WTC11 (cell line): ENCODE data around the gene SLC44A1. TPM values are rescaled to one million over a fixed set of nuclear protein-coding genes. Genes with fewer than 3 reads are reported as not detected.

Experiments used
- ATAC-seq: fragments of 200-7000 bp; cut with Tn5 transposase; 2 replicates; pipeline ENCODE4 v1.10.0; 2021; ENCODE audit warnings: mild to moderate bottlenecking, moderate library complexity
- CTCF ChIA-PET: fragments of 300-600 bp; sonication (Branson Sonifier 250); formaldehyde crosslinking; loops from one replicate; lab custom pipeline; 2021; ENCODE audit warnings: antibody characterized with exemption; lab: Charles Lee
- POLR2A ChIA-PET: fragments of 350-600 bp; sonication (Branson Sonifier 250); formaldehyde crosslinking; loops from one replicate; lab custom pipeline; 2021; ENCODE audit warnings: antibody characterized with exemption; lab: Charles Lee
- DNase-seq: peaks from one replicate; pipeline ENCODE4 v3.0.0; 2021; ENCODE audit warnings: low spot score
- H3K27ac Mint-ChIP-seq: 2 replicates; pipeline ENCODE4 v1.8.0; 2021; ENCODE audit warnings: mixed read lengths
- H3K27me3 Mint-ChIP-seq: 2 replicates; pipeline ENCODE4 v1.8.0; 2021; ENCODE audit warnings: low read depth, mild to moderate bottlenecking, moderate library complexity, mixed read lengths
- H3K36me3 Mint-ChIP-seq: 2 replicates; pipeline ENCODE4 v1.8.0; 2021; ENCODE audit warnings: mixed read lengths
- H3K4me1 Mint-ChIP-seq: 2 replicates; pipeline ENCODE4 v1.8.0; 2022; ENCODE audit warnings: mixed read lengths
- H3K4me3 Mint-ChIP-seq: 2 replicates; pipeline ENCODE4 v1.8.0; 2021; ENCODE audit warnings: mild to moderate bottlenecking, moderate library complexity, mixed read lengths
- H3K9me3 Mint-ChIP-seq: 2 replicates; pipeline ENCODE4 v1.8.0; 2021; ENCODE audit warnings: mixed read lengths
- ATF1 ChIP-seq: sonication (generic); formaldehyde crosslinking; IDR thresholded peaks from 2 replicates; pipeline ENCODE4 v1.8.1; 2023; ENCODE audit warnings: mild to moderate bottlenecking, moderate library complexity, missing genetic modification reagents
- ATF2 ChIP-seq: sonication (generic); formaldehyde crosslinking; IDR thresholded peaks from 2 replicates; pipeline ENCODE4 v1.8.1; 2022; ENCODE audit warnings: low read depth, missing genetic modification reagents, borderline replicate concordance
- ATF3 ChIP-seq: sonication (generic); formaldehyde crosslinking; conservative IDR thresholded peaks from 2 replicates; pipeline ENCODE4 v1.8.1; 2022; ENCODE audit warnings: mild to moderate bottlenecking, missing genetic modification reagents
- CREB1 ChIP-seq: sonication (generic); formaldehyde crosslinking; IDR thresholded peaks from 2 replicates; pipeline ENCODE4 v1.8.0; 2023; ENCODE audit warnings: mild to moderate bottlenecking, missing genetic modification reagents
- FOXJ3 ChIP-seq: sonication (generic); formaldehyde crosslinking; IDR thresholded peaks from 2 replicates; pipeline ENCODE4 v1.9.0; 2021; ENCODE audit warnings: missing genetic modification reagents, mild to moderate bottlenecking, borderline replicate concordance
- GABPB1 ChIP-seq: sonication (generic); formaldehyde crosslinking; IDR thresholded peaks from 2 replicates; pipeline ENCODE4 v1.8.1; 2023; ENCODE audit warnings: mild to moderate bottlenecking, missing genetic modification reagents
- GTF2I ChIP-seq: fragments of 250-450 bp; sonication (Bioruptor Pico); conservative IDR thresholded peaks from 2 replicates; pipeline ENCODE4 v1.4.0; 2021; ENCODE audit warnings: mild to moderate bottlenecking
- JAZF1 ChIP-seq: fragments of 250-450 bp; sonication (Bioruptor Pico); IDR thresholded peaks from 2 replicates; pipeline ENCODE4 v1.9.0; 2021; ENCODE audit warnings: moderate library complexity, mild to moderate bottlenecking, inconsistent platforms
- JUN ChIP-seq: sonication (generic); formaldehyde crosslinking; IDR thresholded peaks from 2 replicates; pipeline ENCODE4 v1.8.0; 2023; ENCODE audit warnings: mild to moderate bottlenecking, missing genetic modification reagents
- MXD4 ChIP-seq: fragments of 250-450 bp; sonication (Bioruptor Pico); IDR thresholded peaks from 2 replicates; pipeline ENCODE4 v1.8.0; 2021; ENCODE audit warnings: mild to moderate bottlenecking, moderate library complexity, borderline replicate concordance
- NR3C1 ChIP-seq: sonication (generic); formaldehyde crosslinking; conservative IDR thresholded peaks from 2 replicates; pipeline ENCODE4 v1.8.1; 2023; ENCODE audit warnings: low read depth, mild to moderate bottlenecking, missing genetic modification reagents
- OVOL2 ChIP-seq: fragments of 250-450 bp; sonication (Bioruptor Pico); IDR thresholded peaks from 2 replicates; pipeline ENCODE4 v1.9.0; 2021; ENCODE audit warnings: mild to moderate bottlenecking, borderline replicate concordance
- PRDM15 ChIP-seq: sonication (generic); formaldehyde crosslinking; IDR thresholded peaks from 2 replicates; pipeline ENCODE4 v1.8.0; 2022; ENCODE audit warnings: missing genetic modification reagents
- PREB ChIP-seq: sonication (generic); formaldehyde crosslinking; IDR thresholded peaks from 2 replicates; pipeline ENCODE4 v1.8.1; 2022; ENCODE audit warnings: mild to moderate bottlenecking, missing genetic modification reagents, moderate library complexity, borderline replicate concordance
- TCF7 ChIP-seq: sonication (generic); formaldehyde crosslinking; IDR thresholded peaks from 2 replicates; pipeline ENCODE4 v1.8.0; 2022; ENCODE audit warnings: mild to moderate bottlenecking, low read depth, missing genetic modification reagents, moderate library complexity
- total RNA-seq: library from RNA; stranded (reverse); gene quantifications from 3 replicates; pipeline ENCODE4 v1.2.3, GENCODE V29; 2021
- TF ChIP-seq, protein P1 (sequence below): sonication (generic); formaldehyde crosslinking; IDR thresholded peaks from 2 replicates; pipeline ENCODE4 v1.8.1; 2023; ENCODE audit warnings: mild to moderate bottlenecking, missing genetic modification reagents, borderline replicate concordance
- TF ChIP-seq, protein P2 (sequence below): fragments of 250-450 bp; sonication (Bioruptor Pico); IDR thresholded peaks from 2 replicates; pipeline ENCODE4 v1.9.0; 2021; ENCODE audit warnings: mild to moderate bottlenecking
- TF ChIP-seq, protein P3 (sequence below): sonication (generic); formaldehyde crosslinking; IDR thresholded peaks from 2 replicates; pipeline ENCODE4 v1.8.0; 2022; ENCODE audit warnings: mild to moderate bottlenecking, missing genetic modification reagents

The SLC44A1 gene
- total RNA-seq, 1 experiment from 2014 or later: 48.9 TPM

DNA sequence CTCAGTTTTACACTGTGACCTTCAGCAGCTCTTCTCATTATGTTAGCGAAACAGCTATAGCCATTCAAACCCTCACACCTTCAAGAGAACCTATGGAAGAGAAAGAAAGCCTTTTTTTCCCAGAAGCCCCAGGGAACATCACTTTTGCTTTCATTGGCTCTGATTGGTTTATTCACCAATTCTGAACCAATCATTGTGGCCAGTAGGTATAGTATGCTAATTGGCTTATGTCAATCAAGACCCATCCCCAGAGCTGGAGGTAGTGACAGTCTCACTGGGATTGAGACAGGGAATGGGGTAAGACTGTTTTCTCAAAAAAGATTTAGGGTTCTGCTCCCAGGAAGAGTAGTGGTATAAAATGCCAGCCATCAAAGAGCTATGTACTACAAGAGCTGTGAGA is 129.3 kb downstream of the SLC44A1 start (continued):
- TF ChIP-seq GTF2I (CRISPR knock-in tag): no peak

- TF ChIP-seq ATF1 (CRISPR knock-in tag) (no peak), NR3C1 (CRISPR knock-in tag) (no peak), JUN (CRISPR knock-in tag) (no peak), ATF2 (CRISPR knock-in tag) (no peak), GABPB1 (CRISPR knock-in tag) (no peak), ATF3 (no peak), TCF7 (CRISPR knock-in tag) (no peak), MXD4 (CRISPR knock-in tag) (no peak), OVOL2 (no peak), JAZF1 (CRISPR knock-in tag) (no peak), CREB1 (no peak), FOXJ3 (CRISPR knock-in tag) (no peak), PREB (CRISPR knock-in tag) (no peak), PRDM15 (CRISPR knock-in tag) (no peak)
- TF ChIP-seq, protein P1, sequence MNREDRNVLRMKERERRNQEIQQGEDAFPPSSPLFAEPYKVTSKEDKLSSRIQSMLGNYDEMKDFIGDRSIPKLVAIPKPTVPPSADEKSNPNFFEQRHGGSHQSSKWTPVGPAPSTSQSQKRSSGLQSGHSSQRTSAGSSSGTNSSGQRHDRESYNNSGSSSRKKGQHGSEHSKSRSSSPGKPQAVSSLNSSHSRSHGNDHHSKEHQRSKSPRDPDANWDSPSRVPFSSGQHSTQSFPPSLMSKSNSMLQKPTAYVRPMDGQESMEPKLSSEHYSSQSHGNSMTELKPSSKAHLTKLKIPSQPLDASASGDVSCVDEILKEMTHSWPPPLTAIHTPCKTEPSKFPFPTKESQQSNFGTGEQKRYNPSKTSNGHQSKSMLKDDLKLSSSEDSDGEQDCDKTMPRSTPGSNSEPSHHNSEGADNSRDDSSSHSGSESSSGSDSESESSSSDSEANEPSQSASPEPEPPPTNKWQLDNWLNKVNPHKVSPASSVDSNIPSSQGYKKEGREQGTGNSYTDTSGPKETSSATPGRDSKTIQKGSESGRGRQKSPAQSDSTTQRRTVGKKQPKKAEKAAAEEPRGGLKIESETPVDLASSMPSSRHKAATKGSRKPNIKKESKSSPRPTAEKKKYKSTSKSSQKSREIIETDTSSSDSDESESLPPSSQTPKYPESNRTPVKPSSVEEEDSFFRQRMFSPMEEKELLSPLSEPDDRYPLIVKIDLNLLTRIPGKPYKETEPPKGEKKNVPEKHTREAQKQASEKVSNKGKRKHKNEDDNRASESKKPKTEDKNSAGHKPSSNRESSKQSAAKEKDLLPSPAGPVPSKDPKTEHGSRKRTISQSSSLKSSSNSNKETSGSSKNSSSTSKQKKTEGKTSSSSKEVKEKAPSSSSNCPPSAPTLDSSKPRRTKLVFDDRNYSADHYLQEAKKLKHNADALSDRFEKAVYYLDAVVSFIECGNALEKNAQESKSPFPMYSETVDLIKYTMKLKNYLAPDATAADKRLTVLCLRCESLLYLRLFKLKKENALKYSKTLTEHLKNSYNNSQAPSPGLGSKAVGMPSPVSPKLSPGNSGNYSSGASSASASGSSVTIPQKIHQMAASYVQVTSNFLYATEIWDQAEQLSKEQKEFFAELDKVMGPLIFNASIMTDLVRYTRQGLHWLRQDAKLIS (CRISPR knock-in tag): no peak
- TF ChIP-seq, protein P2, sequence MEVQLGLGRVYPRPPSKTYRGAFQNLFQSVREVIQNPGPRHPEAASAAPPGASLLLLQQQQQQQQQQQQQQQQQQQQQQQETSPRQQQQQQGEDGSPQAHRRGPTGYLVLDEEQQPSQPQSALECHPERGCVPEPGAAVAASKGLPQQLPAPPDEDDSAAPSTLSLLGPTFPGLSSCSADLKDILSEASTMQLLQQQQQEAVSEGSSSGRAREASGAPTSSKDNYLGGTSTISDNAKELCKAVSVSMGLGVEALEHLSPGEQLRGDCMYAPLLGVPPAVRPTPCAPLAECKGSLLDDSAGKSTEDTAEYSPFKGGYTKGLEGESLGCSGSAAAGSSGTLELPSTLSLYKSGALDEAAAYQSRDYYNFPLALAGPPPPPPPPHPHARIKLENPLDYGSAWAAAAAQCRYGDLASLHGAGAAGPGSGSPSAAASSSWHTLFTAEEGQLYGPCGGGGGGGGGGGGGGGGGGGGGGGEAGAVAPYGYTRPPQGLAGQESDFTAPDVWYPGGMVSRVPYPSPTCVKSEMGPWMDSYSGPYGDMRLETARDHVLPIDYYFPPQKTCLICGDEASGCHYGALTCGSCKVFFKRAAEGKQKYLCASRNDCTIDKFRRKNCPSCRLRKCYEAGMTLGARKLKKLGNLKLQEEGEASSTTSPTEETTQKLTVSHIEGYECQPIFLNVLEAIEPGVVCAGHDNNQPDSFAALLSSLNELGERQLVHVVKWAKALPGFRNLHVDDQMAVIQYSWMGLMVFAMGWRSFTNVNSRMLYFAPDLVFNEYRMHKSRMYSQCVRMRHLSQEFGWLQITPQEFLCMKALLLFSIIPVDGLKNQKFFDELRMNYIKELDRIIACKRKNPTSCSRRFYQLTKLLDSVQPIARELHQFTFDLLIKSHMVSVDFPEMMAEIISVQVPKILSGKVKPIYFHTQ: no peak
- TF ChIP-seq, protein P3, sequence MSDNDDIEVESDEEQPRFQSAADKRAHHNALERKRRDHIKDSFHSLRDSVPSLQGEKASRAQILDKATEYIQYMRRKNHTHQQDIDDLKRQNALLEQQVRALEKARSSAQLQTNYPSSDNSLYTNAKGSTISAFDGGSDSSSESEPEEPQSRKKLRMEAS (CRISPR knock-in tag): no peak
- Mint-ChIP-seq H3K27ac (no peak overlapping the region), H3K4me1 (no peaks in the 10 kb centered on the region), H3K9me3 (no peaks in the 10 kb centered on the region), H3K36me3 (peaks cover 11% of the 10 kb centered on the region), H3K27me3 (no peaks in the 10 kb centered on the region), H3K4me3 (no peak overlapping the region)
- ChIA-PET POLR2A (no interaction called here), CTCF (no interaction called here)
- DNase-seq (no peak), ATAC-seq (no peak)
Observed at GRCh38 chr9:105375323-105375722, 130.9 kb downstream of the SLC44A1 start.
